AG09319 (cell line): ENCODE measurements around the gene C19orf73.
A peak's percentile ranks its signal among the peaks of the same experiment; 100 is the strongest.

ENCODE experiments used
- DNase-seq: peaks from one replicate; pipeline ENCODE4 v3.0.0-alpha.2; 2010; ENCODE audit warnings: low read depth; ENCODE audit errors: extremely low read depth
- CTCF ChIP-seq: IDR thresholded peaks from 2 replicates; pipeline ENCODE4 v1.5.1; 2011; ENCODE audit warnings: low read depth, mild to moderate bottlenecking, inconsistent platforms, low read length, moderate library complexity

Gene C19orf73

GRCh38 chr19:49111218-49111998, 7.5 kb downstream of the C19orf73 start:
- TF ChIP-seq CTCF = no peak
- no peak for DNase-seq

GRCh38 chr19:49110567-49110966, 8.4 kb downstream of the C19orf73 start:
- DNase-seq = no peak
- no peak for TF ChIP-seq CTCF

- TF ChIP-seq CTCF = no peak
- no peak for DNase-seq
Measured at GRCh38 chr19:49109569-49110233, 9.2 kb downstream of the C19orf73 start.

GRCh38 chr19:49109051-49109450, 9.9 kb downstream of the C19orf73 start:
- TF ChIP-seq CTCF = no peak
- no peak for DNase-seq

- no peak for DNase-seq
- TF ChIP-seq CTCF = no peak
Measured at GRCh38 chr19:49107625-49108459, 11.1 kb downstream of the C19orf73 start.

- no peak for DNase-seq
- peak; percentile 83 for TF ChIP-seq CTCF
Measured at GRCh38 chr19:49106648-49107135, 12.3 kb downstream of the C19orf73 start.
